IPS-NIHi7 (cell line): ENCODE data around the gene COL16A1.

Source experiments
- DNase-seq: peaks from one replicate; pipeline ENCODE4 v3.0.0; 2012; ENCODE audit warnings: mixed read lengths; ENCODE audit errors: extremely low spot score

The COL16A1 gene

GRCh38 chr1:31666263-31666963 lies 37.4 kb downstream of the COL16A1 start:
- no peak for DNase-seq

DNA sequence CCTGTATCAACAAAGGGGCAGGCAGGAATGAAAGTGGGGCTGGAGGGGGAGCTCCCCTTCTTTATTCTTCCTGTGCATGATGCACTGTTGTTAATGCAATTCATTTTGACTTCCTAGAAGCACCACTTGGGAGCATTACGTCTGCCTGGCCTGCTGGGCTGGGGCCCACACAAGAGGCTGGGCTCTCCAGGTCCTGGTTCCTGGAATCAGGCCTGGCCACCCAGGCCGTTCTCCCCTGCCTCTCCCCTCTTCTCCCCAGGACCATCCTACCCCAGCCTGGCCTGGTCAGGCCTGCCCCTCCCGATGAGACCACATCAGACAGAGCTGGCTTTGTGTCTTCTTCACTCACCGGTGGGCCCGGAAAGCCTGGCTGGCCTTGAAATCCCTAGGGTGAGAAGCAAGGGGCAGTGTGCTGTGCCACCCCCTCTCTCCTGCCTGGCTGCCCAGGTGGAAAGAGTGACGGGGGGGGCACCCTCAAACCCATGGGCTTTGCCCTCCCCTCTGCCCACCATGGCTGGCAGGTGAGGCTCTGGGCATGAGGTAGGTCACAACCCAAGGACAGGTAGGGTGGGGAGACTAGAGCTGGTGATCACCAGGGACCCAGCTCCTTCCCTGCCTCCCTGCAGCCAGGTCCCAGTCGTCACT lies 38.5 kb downstream of the COL16A1 start:
- no peak for DNase-seq

GRCh38 chr1:31664528-31664927 lies 39.3 kb downstream of the COL16A1 start:
- no peak for DNase-seq

GRCh38 chr1:31663622-31664452 lies 40.0 kb downstream of the COL16A1 start:
- DNase-seq, result peak; percentile 95

- DNase-seq, result no peak
These were observed 41.4 kb downstream of the COL16A1 start for GRCh38 chr1:31662463-31662862.

DNA sequence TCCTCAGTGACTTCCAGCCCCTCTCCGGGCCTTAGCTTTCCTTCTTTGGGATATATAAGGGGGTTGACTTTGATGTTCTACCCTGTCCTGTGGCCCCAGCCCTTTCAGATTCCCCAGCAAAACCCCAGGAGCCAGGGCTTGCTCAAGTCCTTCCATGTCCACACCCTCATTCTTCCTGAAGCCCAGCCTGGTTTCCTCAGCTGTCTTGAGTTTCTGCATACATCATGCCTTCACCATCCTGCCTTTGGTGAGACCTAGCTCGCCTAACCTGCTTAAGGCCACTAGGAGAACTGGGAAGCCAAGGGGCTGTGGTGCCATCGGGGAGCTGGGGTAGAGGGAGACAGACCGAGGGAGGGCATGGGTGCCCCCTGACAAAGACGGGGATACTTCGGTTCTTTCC lies 42.0 kb downstream of the COL16A1 start:
- no peak for DNase-seq

DNA sequence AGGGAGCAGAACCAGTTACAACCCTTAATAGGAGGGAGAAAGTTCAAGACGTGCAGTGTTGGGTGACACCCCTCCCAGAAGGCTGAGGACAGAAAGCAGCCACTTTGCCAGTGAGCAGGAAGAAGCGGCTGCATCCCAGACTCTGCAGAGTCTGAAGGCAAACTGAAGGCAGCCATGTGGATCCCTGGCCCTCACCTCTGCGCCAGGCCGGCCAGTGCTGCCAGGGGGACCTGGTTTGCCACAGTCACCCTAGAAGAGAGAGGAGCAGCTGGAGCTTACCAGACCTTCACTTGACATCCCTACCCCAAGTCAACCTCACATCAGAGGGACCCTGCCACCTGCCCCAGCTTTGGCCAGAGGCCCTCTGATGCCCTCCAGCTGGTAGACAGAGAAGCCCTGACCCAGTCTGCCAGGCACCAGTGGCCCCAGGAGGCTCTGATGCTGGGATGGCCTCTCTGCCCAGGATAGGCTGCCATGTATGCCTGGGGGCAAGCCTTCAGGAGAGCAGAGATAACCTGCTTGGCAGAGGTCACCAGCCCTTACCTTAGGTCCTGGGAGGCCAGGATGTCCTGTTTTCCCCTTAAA lies 42.9 kb downstream of the COL16A1 start:
- DNase-seq, result no peak

DNA sequence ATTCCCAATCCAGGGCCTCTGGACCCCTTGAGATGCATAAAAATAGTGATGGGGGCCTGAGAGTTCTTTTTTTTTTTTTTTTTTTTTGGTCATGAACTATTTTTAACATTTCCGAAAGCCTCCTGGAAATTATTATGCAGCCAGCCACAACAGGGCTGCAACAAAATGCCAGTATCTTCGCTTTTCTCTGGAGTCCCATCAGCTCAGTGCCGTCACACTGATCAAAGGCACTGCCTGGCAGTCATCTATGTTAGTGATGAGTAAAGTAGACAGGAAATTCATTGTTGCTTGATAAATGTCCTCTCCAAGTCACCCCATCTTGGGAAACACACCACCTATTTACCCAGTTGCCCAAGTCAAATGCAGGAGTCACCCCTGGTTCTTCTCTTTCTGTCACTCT lies 43.9 kb downstream of the COL16A1 start:
- no peak for DNase-seq

DNA sequence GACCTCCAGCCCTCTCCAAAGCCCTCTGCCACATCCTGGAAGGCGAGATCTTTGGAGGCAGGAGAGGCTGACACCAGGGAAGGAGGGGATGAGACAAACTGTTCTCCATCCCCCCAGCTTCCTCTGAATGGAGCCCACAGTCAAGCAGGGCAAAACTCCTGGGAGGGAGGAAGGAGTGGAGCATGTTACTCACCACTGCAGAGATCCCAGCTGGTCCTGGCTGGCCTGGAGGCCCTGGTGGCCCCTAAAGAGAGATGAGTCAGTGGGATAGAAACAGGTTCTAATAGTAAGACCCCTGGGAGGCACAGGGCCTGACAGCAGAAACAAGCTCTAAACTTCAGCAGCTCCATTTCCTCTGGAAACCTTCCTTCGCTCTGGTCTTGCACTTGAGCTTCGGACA lies 45.1 kb downstream of the COL16A1 start:
- no peak for DNase-seq

DNA sequence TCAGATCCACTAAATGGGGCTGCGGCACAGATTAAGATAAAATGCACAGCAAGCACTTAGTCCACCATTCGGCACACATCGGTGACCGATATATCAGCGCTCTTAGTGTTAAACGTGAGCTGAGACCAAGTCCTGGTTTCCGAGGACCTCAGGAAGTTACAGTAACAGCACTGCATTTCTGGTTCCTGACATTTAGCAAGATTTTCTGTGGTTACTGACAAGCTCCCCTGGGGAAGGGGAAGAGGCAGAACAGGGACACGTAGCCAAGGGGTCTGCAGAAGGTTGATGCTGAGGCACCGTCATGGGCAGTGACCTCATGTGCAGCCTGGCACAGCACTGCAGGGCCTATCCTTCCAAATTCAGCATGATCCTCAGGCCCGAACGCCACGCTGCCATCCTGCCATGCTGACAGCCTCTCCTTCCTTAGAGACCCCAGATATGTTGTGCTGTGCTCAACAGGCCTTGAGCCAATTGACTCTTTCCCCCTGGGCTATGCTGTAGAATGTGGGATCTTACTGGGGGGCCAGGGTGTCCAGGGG lies 45.8 kb downstream of the COL16A1 start:
- no peak for DNase-seq

GRCh38 chr1:31657020-31657804 lies 46.6 kb downstream of the COL16A1 start:
- DNase-seq, result no peak

DNA sequence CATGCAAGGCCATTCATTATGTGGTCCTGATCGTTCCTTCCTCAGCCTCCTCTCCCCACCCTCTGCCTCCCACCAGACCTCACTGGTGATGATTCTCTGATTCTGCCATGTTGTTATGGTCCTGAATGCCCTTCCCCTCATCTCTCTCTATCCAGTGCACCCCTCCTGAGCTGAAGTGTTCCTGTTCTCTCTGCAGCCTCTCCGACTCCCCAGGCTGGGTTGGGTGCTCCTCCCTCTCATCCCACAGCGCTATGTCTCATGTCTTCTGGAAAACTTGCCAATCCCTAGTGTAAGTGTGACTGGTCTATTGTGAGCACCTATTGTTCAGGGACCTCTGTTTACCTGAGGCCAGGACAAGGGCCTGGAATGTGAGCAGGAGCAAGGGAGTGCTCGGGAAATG lies 48.1 kb downstream of the COL16A1 start:
- no peak for DNase-seq

DNA sequence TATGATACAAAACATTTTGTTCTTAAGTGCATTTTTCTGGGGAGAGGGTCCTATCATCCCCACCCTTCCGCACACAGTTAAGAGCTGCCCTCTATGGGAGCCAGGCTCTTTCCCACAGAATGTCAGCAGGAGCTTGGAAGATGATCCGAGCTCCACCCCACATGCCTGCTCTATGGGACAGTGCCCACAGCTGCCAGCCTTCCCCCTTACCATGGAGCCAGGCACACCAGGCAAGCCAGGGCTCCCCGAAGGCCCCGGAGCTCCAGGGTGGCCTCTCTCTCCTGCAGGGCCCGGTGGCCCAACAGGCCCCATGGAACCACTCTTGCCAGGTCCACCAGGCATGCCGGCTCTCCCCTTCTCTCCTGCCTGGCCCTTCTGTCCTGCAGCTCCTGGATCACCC lies 48.7 kb downstream of the COL16A1 start:
- DNase-seq, result no peak

DNA sequence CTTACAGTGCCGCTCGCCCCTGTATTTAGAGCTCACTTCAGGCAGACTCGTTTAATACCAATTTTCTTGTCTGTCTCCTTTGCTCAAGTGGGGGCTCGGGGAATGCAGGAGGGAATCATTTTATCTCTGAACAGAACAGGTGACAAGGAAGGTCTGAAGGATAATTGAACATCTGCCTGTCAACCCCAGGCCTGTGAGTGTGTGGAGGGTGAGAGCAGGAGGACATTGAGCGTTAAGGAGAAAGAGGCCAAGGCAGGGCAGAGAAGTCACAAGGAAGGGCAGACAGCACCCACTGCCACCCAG lies 49.4 kb downstream of the COL16A1 start:
- no peak for DNase-seq

- no peak for DNase-seq
These were observed 49.9 kb downstream of the COL16A1 start for GRCh38 chr1:31653717-31654473.

DNA sequence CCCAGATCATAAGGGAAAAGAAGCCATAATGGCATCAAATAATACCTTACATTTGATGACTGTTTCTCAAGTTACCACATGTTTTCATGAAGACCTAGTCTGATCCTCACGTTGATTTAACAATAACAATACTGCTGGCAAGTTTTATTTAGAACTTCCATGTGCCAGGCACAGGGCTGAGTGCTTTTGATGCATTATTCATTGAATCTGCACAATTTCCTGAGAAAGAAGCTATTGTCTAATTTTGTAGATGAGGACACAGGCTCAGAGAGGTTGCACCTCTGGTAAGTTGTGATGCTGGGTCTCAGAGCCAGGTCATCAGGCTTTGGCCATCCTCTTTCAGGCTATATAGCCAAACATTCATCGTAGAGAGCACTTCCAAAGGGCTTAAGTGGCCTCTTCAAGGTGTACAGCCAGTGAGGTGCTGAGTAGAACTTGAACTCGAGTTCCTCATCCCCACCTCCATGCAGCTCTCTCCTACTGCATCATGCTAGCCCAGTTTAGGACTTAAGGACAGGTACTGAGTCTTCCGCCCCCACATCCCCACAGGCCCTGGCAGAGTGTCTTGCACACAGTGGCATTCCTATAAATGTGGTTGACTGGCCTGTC lies 50.8 kb downstream of the COL16A1 start:
- no peak for DNase-seq

DNA sequence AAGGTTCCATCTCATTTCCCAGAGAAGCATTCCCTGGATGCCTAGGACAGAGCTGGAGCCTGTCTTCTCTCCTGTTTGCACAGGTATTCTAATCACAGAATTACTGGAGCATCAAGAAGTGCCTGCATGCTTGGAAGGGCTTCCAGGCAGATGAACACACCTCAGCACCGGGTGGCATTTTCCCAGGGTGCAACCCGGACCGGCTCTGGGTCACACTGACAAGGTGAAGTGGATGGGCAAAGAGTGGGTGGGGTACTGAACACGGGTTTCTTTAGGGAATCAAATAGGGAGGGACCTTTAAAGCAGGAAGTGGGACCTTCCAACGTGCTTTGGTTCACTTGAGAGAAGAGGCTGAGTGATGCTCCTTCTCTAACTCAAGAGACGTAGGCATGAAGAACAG lies 52.1 kb downstream of the COL16A1 start:
- no peak for DNase-seq

- no peak for DNase-seq
These were observed 52.8 kb downstream of the COL16A1 start for GRCh38 chr1:31651089-31651420.

GRCh38 chr1:31650161-31651088 lies 53.4 kb downstream of the COL16A1 start:
- no peak for DNase-seq
